Natural killer cell treated with Interleukin-12 subunit alpha and Interleukin-12 subunit beta and Interleukin-15 and Interleukin-18, amount 100 ng/mL, for 72 hours (primary cell): ENCODE measurements around the gene EGR1. TPM values are rescaled to one million over a fixed set of nuclear protein-coding genes. Genes with fewer than 3 reads are reported as not detected.
"Not testable (repeated sequence)": the region's sequence is repeated elsewhere in the genome, so short reads cannot be mapped to it uniquely, and the experiment has no call there.

ENCODE experiments used
- ATAC-seq, 2 donors: fragments of 150-1000 bp; cut with Tn5 transposase in 1 of 2; sonication (Bioruptor Pico), chemical (Tn5 transposase) in 1 of 2; 2 replicates each; pipeline ENCODE4 v1.10.0; 2021
- DNase-seq: peaks from one replicate; pipeline ENCODE4 v3.0.0; 2022; ENCODE audit warnings: low spot score
- H3K27ac Mint-ChIP-seq, 2 donors: 1 replicate in 1 of 2; 2 replicates in 1 of 2; pipeline ENCODE4 v1.8.0; 2022; ENCODE audit warnings: mixed read lengths in 2 of 2, mild to moderate bottlenecking in 1 of 2, moderate library complexity in 1 of 2
- H3K27me3 Mint-ChIP-seq, 2 donors: 1 replicate in 1 of 2; 2 replicates in 1 of 2; pipeline ENCODE4 v1.8.0; 2022; ENCODE audit warnings: mixed read lengths in 2 of 2
- H3K36me3 Mint-ChIP-seq: one replicate; pipeline ENCODE4 v1.8.0; 2022; ENCODE audit warnings: mixed read lengths
- H3K4me1 Mint-ChIP-seq, 2 donors: 1 replicate in 1 of 2; 2 replicates in 1 of 2; pipeline ENCODE4 v1.8.0; 2022; ENCODE audit warnings: low read depth in 2 of 2, mixed read lengths in 2 of 2, mild to moderate bottlenecking in 1 of 2
- H3K4me3 Mint-ChIP-seq: one replicate; pipeline ENCODE4 v1.8.0; 2022; ENCODE audit warnings: mixed read lengths
- H3K9me3 Mint-ChIP-seq: 2 replicates; pipeline ENCODE4 v1.8.0; 2022; ENCODE audit warnings: mixed read lengths
- total RNA-seq, 2 donors: library from RNA; stranded (reverse); gene quantifications; one replicate each; pipeline ENCODE4 v1.2.3, GENCODE V29; 2022

EGR1 gene
- total RNA-seq, 2 donors from 2014 or later: 8.5 to 11.2 TPM

DNA sequence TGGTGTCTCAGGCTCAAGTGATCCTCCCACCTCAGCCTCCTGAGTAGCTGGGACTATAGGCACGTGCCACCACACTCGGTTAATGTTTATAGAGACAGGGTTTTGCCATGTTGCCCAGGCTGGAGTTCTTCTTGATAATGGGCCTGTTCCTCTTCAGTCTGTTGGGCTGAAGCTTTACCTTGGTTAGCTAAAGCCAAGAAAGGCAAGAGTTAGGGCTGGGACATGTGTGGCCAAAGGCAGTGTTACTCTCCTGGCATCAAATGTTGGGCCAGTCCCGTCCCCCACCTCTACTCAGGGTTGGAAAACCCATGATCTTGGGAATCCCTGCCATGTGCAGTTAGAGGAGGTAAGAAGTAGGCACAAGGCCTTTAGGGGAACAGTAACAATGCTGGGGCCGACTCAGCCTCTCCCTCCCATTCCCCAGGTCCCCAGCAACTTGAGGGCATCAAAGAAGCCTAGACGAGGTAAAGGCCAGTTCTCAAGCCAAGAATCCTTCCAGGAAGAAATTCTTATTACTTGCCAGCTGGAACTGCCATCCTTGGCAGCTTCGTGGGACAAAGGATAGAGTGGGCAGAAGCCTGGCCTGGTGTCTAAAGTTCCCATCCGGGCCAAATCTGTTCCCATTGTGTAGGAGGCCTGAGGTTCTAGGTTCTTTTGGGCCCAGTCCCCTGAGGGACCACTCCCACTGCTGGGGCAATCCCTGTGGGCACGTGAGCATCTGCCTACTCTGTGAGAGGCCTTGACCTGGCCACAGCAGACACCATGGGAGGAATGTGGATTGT, 4.5 kb downstream of the EGR1 start:
- H3K9me3 Mint-ChIP-seq: no peaks in the 10 kb centered on the region
- DNase-seq (no peak), ATAC-seq (no peak)
- H3K27me3 Mint-ChIP-seq: no peaks in the 10 kb centered on the region
- H3K27ac Mint-ChIP-seq: no peak overlapping the region
- no peaks in the 10 kb centered on the region for H3K36me3 Mint-ChIP-seq
- H3K4me1 Mint-ChIP-seq: peaks cover 18 to 19% of the 10 kb centered on the region in 2 donors
- no peak overlapping the region for H3K4me3 Mint-ChIP-seq

DNA sequence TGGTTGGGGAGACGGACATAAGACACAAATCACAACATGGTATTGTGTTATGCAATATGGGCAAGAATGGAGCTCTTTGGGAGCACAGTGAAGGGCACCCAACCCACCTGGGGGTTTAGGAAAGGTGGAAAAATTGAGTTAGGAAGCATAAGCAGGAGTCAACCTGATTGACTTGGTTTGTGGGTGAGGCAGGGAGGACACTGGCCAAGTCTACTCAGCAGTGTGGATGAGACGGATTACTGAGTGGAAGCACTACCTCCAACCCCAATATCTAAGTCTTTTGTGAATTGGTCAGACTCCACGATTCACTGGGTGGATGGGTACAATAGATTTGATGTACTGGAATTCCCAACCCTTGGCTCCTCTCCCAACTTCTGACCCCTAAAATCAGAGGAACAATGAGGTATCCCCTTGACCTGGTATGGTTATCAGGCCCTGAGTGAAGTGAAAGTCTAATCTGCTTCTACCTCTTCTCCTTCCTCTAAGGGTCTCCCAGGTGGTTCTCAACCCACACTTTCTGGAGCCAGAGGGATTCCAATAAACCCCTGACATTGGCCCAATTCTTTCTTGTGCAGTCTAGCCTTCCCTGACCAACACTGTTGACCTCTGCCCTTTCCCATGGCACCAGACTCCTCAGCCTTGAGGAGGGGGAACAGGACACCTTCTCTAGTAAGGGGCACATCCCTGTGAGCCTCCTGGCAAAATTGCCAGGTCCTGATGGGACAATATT, 5.2 kb downstream of the EGR1 start:
- Mint-ChIP-seq H3K4me1 (peaks cover 18 to 19% of the 10 kb centered on the region in 2 donors), H3K36me3 (no peaks in the 10 kb centered on the region), H3K4me3 (no peak overlapping the region), H3K9me3 (no peaks in the 10 kb centered on the region), H3K27me3 (peaks cover 5 to 6% of the 10 kb centered on the region in 2 donors), H3K27ac (no peak overlapping the region)
- no peak for DNase-seq
- no peak for ATAC-seq

DNA sequence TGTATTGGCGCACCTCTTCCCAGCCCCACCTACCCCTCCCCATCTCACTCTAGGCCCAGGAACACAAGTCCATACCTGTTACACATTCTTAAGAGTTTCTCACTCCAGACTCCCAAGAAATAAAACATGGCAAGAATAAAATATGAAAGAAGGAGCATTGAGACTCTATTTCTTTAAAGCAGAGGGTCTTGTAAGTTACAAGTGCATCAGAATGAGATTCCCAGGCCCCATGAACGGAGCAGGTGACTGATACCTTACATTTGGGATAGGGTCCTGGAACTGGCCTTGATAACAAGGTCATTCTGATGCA, 5.7 kb downstream of the EGR1 start:
- no peaks in the 10 kb centered on the region for H3K9me3 Mint-ChIP-seq
- H3K27ac Mint-ChIP-seq: no peak overlapping the region
- ATAC-seq: no peak
- no peaks in the 10 kb centered on the region for H3K36me3 Mint-ChIP-seq
- DNase-seq: no peak
- H3K27me3 Mint-ChIP-seq: peaks cover 8 to 10% of the 10 kb centered on the region in 2 donors
- no peak overlapping the region for H3K4me3 Mint-ChIP-seq
- H3K4me1 Mint-ChIP-seq: peaks cover 18 to 19% of the 10 kb centered on the region in 2 donors

DNA sequence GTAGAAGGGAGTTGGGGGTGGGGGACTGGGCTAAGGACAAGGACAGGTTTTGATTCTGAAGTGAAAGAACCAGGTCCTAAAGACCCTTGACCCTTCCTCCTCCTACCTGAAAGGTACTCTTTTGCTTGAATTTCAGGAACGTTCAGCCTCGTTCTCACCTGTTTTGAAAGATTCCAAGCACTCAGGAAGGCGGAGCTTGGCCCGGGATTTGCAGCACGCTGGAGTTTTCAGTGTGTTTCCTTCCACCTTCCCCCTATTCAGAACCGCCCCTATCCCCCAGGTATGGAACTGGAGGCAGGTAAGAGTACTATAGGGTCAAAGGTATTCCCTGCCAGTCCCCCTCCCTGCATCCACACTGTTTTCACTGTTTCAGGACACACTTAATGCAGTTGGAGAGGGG, 7.1 kb downstream of the EGR1 start:
- Mint-ChIP-seq H3K36me3 (no peaks in the 10 kb centered on the region), H3K4me3 (no peak overlapping the region), H3K4me1 (peaks cover 9 to 14% of the 10 kb centered on the region in 2 donors), H3K27me3 (peaks cover 11 to 15% of the 10 kb centered on the region in 2 donors), H3K9me3 (no peaks in the 10 kb centered on the region), H3K27ac (no peak overlapping the region)
- DNase-seq (no peak), ATAC-seq (no peak)

DNA sequence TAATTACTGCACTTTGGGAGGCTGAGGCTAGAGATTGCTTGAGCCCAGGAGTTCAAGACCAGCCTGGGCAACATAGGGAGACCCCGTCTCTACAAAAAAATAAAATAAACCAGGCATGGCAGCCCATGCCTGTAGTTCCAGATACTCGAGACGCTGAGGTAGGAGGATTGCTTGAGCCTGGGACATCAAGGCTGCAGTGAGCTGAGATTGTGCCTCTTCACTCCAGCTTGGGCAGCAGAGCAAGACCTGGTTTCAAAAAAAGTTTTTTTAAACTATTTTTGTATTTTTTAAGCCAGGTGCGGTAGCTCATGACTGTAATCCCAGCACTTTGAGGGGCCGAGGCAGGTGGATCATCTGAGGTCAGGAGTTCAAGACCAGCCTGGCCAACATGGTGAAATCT, 7.9 kb downstream of the EGR1 start:
- not testable (repeated sequence) for H3K4me3 Mint-ChIP-seq

DNA sequence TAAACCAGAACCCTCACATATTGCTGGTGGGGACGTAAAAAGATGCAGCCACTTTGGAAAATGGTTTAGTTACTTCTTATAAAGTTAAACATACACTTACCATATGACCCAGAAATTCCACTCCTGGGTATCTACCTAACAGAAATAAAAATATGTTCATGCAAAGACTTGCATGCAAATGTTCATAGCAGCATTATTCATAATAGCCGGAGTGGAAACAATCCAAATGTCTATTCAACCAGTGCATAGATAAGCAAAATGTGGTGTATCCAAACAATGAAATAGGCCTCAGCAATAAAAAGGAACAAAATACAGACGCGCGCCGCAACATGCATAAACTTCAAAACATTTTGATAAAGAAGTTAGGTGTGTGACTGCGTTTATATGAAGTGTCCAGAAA, 11.6 kb downstream of the EGR1 start:
- Mint-ChIP-seq H3K27me3 (peaks cover 15 to 17% of the 10 kb centered on the region in 2 donors), H3K36me3 (no peaks in the 10 kb centered on the region), H3K9me3 (no peaks in the 10 kb centered on the region), H3K4me1 (no peaks in the 10 kb centered on the region), H3K4me3 (no peak overlapping the region), H3K27ac (no peak overlapping the region)
- no peak for ATAC-seq
- DNase-seq: no peak

More for the DNA sequence above, 7.9 kb downstream of the EGR1 start:
- not testable (repeated sequence) for H3K9me3 Mint-ChIP-seq, H3K4me1 Mint-ChIP-seq, DNase-seq, H3K27ac Mint-ChIP-seq, ATAC-seq, H3K36me3 Mint-ChIP-seq
- H3K27me3 Mint-ChIP-seq: peaks cover 11 to 15% of the 10 kb centered on the region in 2 donors

DNA sequence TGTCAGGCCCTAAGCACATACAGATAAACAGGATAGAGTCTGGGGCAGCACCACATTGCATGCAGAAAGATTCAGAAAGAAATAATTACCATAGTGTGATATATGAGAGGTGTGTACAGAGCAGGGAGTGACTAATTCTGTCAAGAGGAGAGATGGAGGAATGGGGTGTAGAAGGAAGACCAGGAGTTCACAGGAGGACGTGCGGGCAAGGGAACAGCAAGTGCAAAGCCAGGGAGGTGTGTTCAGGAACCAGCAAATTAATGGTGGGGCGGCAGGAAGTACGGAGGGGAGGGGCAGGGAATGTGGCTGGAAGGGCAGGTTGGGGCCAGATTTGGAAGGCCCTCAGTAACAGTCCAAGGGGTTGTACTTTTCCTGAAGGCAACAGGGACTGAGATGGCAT, 17.4 kb downstream of the EGR1 start:
- no peaks in the 10 kb centered on the region for H3K36me3 Mint-ChIP-seq
- no peaks in the 10 kb centered on the region for H3K4me1 Mint-ChIP-seq
- H3K27ac Mint-ChIP-seq: no peak overlapping the region
- ATAC-seq: no peak
- no peak for DNase-seq
- no peak overlapping the region for H3K4me3 Mint-ChIP-seq
- H3K9me3 Mint-ChIP-seq: no peaks in the 10 kb centered on the region
- H3K27me3 Mint-ChIP-seq: peaks cover 0 to 11% of the 10 kb centered on the region in 2 donors

DNA sequence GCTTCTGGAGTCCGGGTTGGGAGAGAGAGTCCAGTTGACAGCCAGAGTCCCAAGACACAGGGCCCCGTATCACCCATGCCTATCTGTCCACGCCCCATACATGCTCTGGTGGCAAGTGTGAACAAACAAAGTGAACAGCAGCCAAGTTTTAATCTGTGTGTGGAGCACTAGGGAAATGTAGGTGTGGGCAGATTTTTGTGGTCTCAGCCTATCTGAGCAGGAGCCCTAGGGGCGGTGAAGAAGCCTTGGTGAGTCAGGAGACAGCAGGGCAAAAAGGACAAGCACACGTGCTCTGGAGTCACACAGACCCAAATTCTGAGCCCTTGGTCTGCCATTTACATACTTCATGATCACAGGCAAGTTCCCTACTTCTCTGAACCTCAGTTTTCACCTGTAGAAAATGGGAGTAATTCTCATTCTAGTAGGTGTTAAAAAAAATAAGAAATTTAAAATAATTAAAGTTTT, 23.2 kb downstream of the EGR1 start:
- ATAC-seq (no peak), DNase-seq (no peak)
- H3K36me3 Mint-ChIP-seq: no peaks in the 10 kb centered on the region
- no peak overlapping the region for H3K27ac Mint-ChIP-seq
- H3K9me3 Mint-ChIP-seq: no peaks in the 10 kb centered on the region
- no peak overlapping the region for H3K4me3 Mint-ChIP-seq
- H3K27me3 Mint-ChIP-seq: peaks cover 13 to 18% of the 10 kb centered on the region in 2 donors
- peaks cover 5 to 8% of the 10 kb centered on the region in 2 donors for H3K4me1 Mint-ChIP-seq

DNA sequence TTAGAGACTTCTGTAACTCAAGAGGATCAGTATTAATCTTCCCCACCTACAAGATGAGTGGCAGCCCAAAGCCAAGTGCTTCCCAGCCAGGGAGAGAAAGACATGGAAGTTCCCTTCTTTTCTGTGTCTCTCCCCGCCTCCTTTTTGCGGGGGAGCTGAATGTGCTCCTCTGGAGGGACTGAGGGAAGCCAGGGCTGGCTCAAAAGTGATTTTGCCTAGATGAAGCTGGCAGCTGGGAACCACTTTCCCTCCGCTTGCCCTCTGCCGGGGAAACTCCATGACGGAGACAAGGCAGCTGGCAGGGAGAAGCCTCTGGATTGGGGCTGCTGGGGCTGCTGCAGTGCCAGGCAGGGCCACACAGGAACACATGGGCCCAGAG, 24.4 kb downstream of the EGR1 start:
- peaks cover 13 to 18% of the 10 kb centered on the region in 2 donors for H3K27me3 Mint-ChIP-seq
- no peak overlapping the region for H3K27ac Mint-ChIP-seq
- ATAC-seq (no peak), DNase-seq (no peak)
- no peaks in the 10 kb centered on the region for H3K36me3 Mint-ChIP-seq
- no peaks in the 10 kb centered on the region for H3K9me3 Mint-ChIP-seq
- no peak overlapping the region for H3K4me3 Mint-ChIP-seq
- peaks cover 5 to 8% of the 10 kb centered on the region in 2 donors for H3K4me1 Mint-ChIP-seq

DNA sequence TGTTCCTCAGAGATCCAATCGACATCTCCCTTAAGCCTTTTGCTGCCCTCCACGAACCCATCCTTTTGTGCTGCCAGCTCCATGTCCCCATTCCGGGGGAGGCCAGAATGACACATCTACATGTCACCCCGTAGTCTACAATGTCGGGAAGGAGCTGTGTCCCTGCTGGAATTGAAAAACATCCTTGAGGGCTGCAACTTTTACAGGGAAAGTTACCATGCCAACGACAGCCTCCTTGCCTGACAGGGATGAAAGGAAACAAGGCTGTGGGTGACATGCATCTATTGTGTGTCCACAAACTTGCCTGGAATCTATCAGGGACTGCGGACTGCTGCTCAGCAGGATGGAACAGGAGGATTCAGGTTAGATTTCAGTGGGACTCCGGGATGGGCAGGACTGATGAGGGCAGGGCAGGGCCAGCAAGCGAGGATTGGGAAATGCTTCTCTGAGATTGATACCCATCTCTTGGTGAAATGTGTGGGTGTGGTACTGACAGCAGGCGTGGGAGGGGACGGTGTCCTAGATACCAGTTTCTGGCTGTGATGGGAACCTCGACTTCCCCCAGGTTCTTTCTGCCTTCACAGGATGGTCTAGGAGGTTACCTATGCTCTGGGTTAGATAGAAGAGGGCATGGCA, 25.5 kb downstream of the EGR1 start:
- DNase-seq (no peak), ATAC-seq (no peak)
- peaks cover 13 to 18% of the 10 kb centered on the region in 2 donors for H3K27me3 Mint-ChIP-seq
- no peak overlapping the region for H3K27ac Mint-ChIP-seq
- H3K9me3 Mint-ChIP-seq: no peaks in the 10 kb centered on the region
- H3K4me1 Mint-ChIP-seq: peaks cover 5 to 8% of the 10 kb centered on the region in 2 donors
- peak overlapping the region; percentile 39 for H3K4me3 Mint-ChIP-seq
- H3K36me3 Mint-ChIP-seq: no peaks in the 10 kb centered on the region

DNA sequence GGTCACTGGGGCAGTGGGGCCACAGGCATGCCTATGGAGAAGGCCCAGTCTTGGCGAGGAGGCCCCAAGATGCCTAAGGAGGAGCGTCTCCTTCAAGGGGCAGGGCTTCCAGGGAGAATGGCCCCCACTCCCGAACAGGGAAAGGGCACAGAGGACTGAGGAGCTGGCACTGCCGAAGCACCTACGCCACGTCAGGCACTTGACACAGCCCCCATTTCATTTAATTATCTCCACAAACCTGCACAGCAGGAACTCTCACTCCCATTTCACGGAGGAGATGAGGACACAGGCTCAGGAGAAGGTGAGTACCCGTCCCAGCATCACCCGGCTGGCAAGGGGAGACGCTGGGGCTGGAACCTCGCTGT, 26.0 kb downstream of the EGR1 start:
- Mint-ChIP-seq H3K4me1 (peaks cover 5 to 8% of the 10 kb centered on the region in 2 donors), H3K9me3 (no peaks in the 10 kb centered on the region), H3K27me3 (peaks cover 13 to 18% of the 10 kb centered on the region in 2 donors), H3K27ac (no peak overlapping the region), H3K36me3 (no peaks in the 10 kb centered on the region), H3K4me3 (peak overlapping the region; percentile 30)
- ATAC-seq (no peak), DNase-seq (no peak)

DNA sequence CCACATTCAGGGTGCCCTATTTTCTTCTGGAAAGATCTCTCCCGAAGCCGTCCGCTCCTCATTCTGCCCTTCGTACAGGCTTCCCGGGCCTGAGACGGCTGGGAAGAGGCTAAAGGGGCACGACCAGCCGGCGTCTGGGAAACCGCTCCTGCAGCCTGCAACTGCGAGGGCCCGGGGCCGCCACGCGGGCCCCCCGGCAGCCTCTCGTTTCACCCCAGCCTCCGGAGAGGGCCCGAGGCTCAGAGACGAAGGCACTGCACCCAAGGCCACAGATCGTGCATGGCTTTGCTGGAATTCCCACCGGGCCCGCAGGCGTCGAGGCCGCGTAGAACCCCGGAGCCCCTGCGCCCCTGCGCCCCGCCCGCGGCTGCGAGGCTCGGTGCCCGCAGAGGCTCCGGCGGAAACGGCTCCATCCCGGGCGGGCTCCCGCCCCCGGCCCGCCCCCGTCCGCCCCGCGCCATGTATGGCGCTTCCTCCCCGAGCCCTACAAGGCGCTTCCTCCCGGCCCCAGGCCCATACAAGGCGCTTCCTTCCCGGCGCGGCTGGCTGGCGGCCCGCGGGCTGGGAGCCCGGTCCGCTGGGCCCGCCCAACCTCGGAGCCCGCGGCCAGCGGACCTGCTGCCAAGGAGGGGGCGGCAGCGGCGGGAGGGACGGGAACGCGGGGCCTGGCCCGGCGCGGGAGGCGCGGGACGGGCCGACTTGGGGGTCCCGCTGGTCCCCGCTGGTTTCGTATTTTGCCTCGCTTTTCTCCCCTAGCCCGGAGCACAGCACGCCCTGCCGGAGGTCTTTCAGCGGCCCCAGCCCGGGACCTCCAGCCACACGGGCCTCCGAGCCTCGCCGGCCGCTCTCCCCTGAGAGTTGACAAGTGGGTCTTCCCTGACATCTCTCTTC, 26.6 kb downstream of the EGR1 start:
- Mint-ChIP-seq H3K9me3 (no peaks in the 10 kb centered on the region), H3K4me3 (peak overlapping the region; percentile 97), H3K27me3 (peaks cover 13 to 15% of the 10 kb centered on the region in 2 donors), H3K27ac (peak overlapping the region; percentile 45 to 55), H3K36me3 (no peaks in the 10 kb centered on the region), H3K4me1 (peaks cover 5 to 8% of the 10 kb centered on the region in 2 donors)
- ATAC-seq: peak; percentile 99 to 100
- DNase-seq: peak; percentile 90

DNA sequence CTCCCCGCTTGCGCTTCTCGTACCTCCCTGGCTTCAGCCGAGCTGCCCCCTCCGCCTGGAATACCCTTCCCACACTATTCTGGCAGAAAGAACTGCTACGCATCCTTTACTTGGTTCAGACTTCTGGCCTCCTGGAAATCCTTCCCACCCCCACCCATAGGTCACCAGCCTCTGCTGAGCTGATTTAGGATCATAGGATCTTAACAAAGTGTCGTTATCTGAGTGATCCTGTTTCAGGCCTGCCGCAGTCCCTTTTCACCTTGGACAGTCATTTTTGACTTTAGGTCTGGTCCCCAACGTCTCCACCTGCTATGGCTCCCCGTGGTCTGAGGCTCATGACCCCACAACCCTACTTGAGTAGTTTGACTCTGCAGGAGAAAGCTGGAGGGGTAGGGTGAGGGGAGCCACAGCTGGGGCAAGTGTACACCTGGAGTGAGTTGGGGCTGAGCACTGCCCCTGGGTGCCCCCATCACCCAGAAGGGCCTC, 27.3 kb downstream of the EGR1 start:
- Mint-ChIP-seq H3K27ac (peak overlapping the region; percentile 45 to 55), H3K27me3 (peaks cover 13 to 15% of the 10 kb centered on the region in 2 donors), H3K4me3 (peak overlapping the region; percentile 97), H3K4me1 (peaks cover 5 to 8% of the 10 kb centered on the region in 2 donors), H3K9me3 (no peaks in the 10 kb centered on the region), H3K36me3 (no peaks in the 10 kb centered on the region)
- ATAC-seq (no peak), DNase-seq (no peak)
